Heart left ventricle (tissue), 13 donors: Measurements from ENCODE around the gene CHRDL2.

ENCODE experiments used
- POLR2A ChIP-seq, 2 donors: fragments of 450-650 bp; IDR thresholded peaks; one replicate each; pipeline ENCODE4 v1.6.1; 2017; ENCODE audit warnings: antibody characterized with exemption in 2 of 2, mild to moderate bottlenecking in 2 of 2, moderate library complexity in 2 of 2
- TF ChIP-seq, protein P1 (sequence below), 12 donors: fragments of 200-600 bp; sonication (generic) in 4 of 12; IDR thresholded peaks; one replicate each; pipeline versions ENCODE4 v1.5.0 to v1.8.0; 2018 to 2022; ENCODE audit warnings: antibody characterized with exemption in 12 of 12, mild to moderate bottlenecking in 5 of 12
- donor health status: ischemic (EF 13 %, LVEDD 7.1; RV severe dilation, severe dysfunction).
- donor health status: DM: no; HTN: yes; CAD: no.
- donor health status: DM: no; HTN: no; CAD: no.
- donor health status: ischemic (EF 25% LVEDD 6.9; RV normal size, moderate dysfunction).
- donor health status: ischemic (EF 25% LVEDD 5.7; RV mildly dilated, moderate dysfunction).
- donor health status: ischemic (EF 35%, LVEDD 5.7; RV mildly dilated, moderate dysfunction).
- donor health status: nonischemic (EF 11% LVEDD 7.7; RV severe dilation, severe dysfunction).
- donor health status: DM: yes; HTN: yes; CAD: no.
- donor health status: PGD.
- donor health status: ischemic (EF 29% LVEDD 5.4; RV normal size, mild dysfunction).
- donor health status: nonischemic (EF 23%, LVEDD 6.1; RV moderate dilation, normal function).

DNA sequence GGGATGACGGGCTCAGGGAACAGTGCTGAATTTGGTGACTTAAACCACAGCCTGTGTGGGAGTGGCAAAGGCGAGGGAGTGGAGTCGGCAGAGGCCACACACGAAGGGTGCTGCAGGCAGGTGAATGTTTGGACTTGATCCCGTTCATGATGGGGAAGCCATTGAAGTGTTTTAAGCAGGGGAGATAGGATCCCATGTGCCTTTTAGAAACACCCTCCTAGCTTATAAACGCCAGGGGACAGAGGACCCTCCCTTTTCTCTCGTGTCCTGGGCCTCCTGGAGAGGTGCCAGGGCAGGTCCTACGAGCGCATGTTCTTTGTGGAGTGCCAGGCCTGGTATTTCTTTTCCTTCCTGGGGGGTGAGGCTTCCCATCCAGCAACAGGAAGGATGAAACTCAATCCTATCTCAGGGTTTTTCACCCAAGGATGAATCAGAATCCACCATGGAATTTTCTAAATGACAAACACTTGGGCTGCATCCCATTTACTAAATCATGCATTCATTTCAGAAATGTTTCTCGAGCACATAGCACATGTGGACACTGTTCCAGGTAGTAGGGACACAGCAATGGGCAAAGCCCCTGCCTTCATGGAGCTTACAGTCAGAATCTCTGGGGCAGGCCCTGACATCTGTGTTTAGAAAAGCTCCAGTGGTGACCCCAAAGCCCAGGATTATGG, 59.6 kb downstream of the CHRDL2 start:
- TF ChIP-seq, protein P1, sequence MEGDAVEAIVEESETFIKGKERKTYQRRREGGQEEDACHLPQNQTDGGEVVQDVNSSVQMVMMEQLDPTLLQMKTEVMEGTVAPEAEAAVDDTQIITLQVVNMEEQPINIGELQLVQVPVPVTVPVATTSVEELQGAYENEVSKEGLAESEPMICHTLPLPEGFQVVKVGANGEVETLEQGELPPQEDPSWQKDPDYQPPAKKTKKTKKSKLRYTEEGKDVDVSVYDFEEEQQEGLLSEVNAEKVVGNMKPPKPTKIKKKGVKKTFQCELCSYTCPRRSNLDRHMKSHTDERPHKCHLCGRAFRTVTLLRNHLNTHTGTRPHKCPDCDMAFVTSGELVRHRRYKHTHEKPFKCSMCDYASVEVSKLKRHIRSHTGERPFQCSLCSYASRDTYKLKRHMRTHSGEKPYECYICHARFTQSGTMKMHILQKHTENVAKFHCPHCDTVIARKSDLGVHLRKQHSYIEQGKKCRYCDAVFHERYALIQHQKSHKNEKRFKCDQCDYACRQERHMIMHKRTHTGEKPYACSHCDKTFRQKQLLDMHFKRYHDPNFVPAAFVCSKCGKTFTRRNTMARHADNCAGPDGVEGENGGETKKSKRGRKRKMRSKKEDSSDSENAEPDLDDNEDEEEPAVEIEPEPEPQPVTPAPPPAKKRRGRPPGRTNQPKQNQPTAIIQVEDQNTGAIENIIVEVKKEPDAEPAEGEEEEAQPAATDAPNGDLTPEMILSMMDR (IDR thresholded peaks at IDR 0.05): no peak
- TF ChIP-seq POLR2A (IDR thresholded peaks at IDR 0.05): no peak
